Measurements from ENCODE around the gene TRIP10.

Gene TRIP10

DNA sequence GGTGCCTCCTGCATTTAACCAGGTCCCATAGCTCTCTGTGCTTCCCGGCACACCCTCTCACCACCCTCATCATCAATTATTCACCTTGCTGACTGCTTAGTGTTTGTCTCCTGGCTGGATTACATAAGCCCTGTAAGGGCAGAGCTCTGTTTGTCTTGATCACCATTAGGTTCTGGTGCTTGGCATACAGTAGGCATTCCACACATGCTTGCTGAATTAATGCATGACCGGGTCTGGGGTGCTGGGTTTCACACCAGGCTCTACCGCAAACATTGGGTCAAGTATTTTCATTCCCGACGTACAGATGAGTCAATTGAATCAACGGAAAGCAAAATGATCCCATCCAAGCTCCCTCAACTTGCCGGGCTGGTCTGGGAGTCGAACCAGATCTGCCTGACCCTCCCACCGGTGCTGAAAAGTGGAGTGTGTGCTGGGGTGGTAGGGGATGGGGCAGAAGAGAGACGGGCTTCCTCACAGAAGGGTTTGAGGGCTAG, 61.6 kb downstream of the TRIP10 start:
- Histone ChIP-seq H3K79me2 (ENCODE audit: insufficient read depth, low read length) (peaks cover 83% of the 10 kb centered on the region), H2AFZ (ENCODE audit: low read length) (no peak overlapping the region), H3K36me3 (ENCODE audit: insufficient read depth, low read length) (peaks cover 11% of the 10 kb centered on the region; the same call in 1 of the 2 replicates), H4K20me1 (ENCODE audit: insufficient read depth, low read length, poor library complexity, severe bottlenecking) (peaks cover 15% of the 10 kb centered on the region), H3K9ac (ENCODE audit: low read depth, low read length, poor library complexity, severe bottlenecking) (peak overlapping the region; percentile 83), H3K9me2 (replicated peaks; ENCODE audit: low read depth, low read length) (no peaks in the 10 kb centered on the region), H3K27me3 (ENCODE audit: insufficient read depth, low read length, poor library complexity, severe bottlenecking) (no peaks in the 10 kb centered on the region), H3K4me2 (ENCODE audit: low read depth, low read length, poor library complexity, severe bottlenecking) (peak overlapping the region; percentile 91), H3K9me3 (ENCODE audit: insufficient read depth, low read depth, low read length) (no peaks in the 10 kb centered on the region), H3K4me3 (ENCODE audit: low read length, poor library complexity, severe bottlenecking) (peak overlapping the region; percentile 73), H3F3A (ENCODE audit: low read depth) (peaks cover 17% of the 10 kb centered on the region; the same call in 1 of the 2 replicates), H3K4me1 (ENCODE audit: insufficient read depth, low read length, poor library complexity, severe bottlenecking) (peaks cover 31% of the 10 kb centered on the region)
- no peak for TF ChIP-seq CTCF (conservative IDR thresholded peaks at IDR 0.05; ENCODE audit: low read length)
- TF ChIP-seq EZH2phosphoT487 (IDR thresholded peaks at IDR 0.05; ENCODE audit: borderline replicate concordance) = no peak
